ENCODE data around the gene CDH15. TPM values are rescaled to one million over a fixed set of nuclear protein-coding genes. Genes with fewer than 3 reads are reported as not detected.

Gene CDH15
- total and polyA plus RNA-seq, 8 donors: 0.09 to 2.5 (median 1.4) TPM; not detected in 2

DNA sequence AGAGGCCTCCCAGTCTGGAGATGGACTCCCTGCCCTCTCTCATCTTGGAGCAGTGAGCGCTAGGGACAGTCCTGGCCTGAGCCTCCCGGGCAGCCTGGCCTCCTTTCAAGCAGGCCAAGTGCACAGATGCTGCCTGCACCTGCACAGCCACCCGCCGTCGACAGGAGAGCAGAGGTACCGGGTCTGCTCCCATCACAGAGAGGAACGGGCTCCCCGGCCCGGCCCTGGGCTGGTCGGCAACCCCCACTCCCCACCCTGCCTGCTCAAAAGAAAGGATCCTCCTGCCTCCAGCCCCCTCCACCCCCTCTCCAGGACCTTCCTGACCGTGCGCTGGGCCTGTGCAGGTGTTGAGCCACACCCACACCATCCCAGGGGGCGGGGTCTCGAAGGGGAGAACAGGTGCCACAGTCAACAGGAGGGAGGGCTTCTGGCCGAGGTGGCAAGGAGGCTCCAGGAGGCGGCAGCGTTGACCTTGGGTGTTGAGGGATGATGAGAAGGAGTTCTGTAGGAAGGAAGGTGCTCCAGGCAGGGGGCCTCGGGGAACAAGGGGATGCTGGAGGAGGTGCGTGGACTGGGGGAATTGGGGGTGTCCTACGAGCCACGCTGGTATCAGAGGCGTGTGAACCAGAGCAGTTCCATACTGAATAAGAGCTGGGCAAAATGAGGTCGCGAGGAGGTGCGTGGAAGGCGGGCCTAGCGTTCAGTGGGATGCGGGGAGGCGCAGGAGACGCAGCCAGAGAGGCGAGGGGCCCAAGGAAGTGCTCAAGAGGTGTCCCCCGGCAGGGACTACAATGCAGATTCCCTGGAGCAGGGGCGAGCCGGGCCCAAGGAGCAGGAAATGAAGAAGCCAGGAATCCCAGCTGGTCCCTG lies 967 bp upstream of the CDH15 start:
- intact Hi-C loops (cut with DNase I): loop anchor here in 1 of 3 donors (10.0 kb wide), 1 partner anchor 356 kb away; the partner anchor contains the start of gene APRT
- peak; percentile 9 to 54 (median 16) for ATAC-seq
- peak overlapping the region in 2 of 4 donors; percentile 17 to 39 for H3K4me3 ChIP-seq

DNA sequence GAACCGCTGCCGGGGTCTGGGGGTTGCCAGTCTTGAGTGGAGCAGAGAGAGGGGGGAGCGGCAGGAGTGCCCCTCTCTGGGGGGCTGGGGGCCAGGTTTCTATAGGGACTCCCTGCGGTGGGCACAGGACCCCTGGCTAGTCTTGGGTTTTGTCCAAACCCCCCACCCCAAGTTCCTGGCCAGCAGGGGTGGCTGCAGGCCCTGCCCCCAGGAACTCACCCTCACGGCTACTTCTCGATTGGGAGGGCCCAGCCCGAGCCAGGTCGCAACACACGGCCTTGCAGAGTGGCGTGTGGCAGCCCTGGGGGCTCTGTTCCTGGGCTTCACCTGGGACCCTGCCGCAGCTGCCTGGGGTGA lies 601 bp downstream of the CDH15 start:
- TF ChIP-seq, protein P1, sequence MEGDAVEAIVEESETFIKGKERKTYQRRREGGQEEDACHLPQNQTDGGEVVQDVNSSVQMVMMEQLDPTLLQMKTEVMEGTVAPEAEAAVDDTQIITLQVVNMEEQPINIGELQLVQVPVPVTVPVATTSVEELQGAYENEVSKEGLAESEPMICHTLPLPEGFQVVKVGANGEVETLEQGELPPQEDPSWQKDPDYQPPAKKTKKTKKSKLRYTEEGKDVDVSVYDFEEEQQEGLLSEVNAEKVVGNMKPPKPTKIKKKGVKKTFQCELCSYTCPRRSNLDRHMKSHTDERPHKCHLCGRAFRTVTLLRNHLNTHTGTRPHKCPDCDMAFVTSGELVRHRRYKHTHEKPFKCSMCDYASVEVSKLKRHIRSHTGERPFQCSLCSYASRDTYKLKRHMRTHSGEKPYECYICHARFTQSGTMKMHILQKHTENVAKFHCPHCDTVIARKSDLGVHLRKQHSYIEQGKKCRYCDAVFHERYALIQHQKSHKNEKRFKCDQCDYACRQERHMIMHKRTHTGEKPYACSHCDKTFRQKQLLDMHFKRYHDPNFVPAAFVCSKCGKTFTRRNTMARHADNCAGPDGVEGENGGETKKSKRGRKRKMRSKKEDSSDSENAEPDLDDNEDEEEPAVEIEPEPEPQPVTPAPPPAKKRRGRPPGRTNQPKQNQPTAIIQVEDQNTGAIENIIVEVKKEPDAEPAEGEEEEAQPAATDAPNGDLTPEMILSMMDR (IDR thresholded peaks at IDR 0.05): no peak
- Histone ChIP-seq H3K27ac (no peak overlapping the region), H3K9me3 (no peaks in the 10 kb centered on the region), H3K36me3 (no peaks in the 10 kb centered on the region), H3K27me3 (peaks cover 0 to 5% (median 0%) of the 10 kb centered on the region in 4 donors), H3K4me3 (no peak overlapping the region), H3K4me1 (peaks cover 0 to 7% (median 4%) of the 10 kb centered on the region in 3 donors)
- DNase-seq (peak in 2 of 6 donors; percentile 58 to 84), FAIRE-seq (no peak), ATAC-seq (no peak)
- intact Hi-C loops (cut with DNase I): loop anchor here in 1 of 3 donors (10.0 kb wide), 1 partner anchor 357 kb away; the partner anchor contains the start of gene APRT
- 83 to 88% methylated on average over 11 of the region's 11 CpGs for WGBS, 2 donors

More for the DNA sequence above, 967 bp upstream of the CDH15 start:
- 4 to 9% methylated on average over 31 to 34 of the region's 34 CpGs for WGBS, 2 donors
- DNase-seq: peak in 5 of 6 donors; percentile 64 to 90 (median 77)
- Histone ChIP-seq H3K36me3 (no peaks in the 10 kb centered on the region), H3K27ac (no peak overlapping the region), H3K4me1 (peaks cover 0 to 7% (median 4%) of the 10 kb centered on the region in 3 donors), H3K9me3 (no peaks in the 10 kb centered on the region), H3K27me3 (peaks cover 0 to 5% (median 0%) of the 10 kb centered on the region in 4 donors)
- TF ChIP-seq, protein P1 (IDR thresholded peaks at IDR 0.05): no peak
- no peak for FAIRE-seq

DNA sequence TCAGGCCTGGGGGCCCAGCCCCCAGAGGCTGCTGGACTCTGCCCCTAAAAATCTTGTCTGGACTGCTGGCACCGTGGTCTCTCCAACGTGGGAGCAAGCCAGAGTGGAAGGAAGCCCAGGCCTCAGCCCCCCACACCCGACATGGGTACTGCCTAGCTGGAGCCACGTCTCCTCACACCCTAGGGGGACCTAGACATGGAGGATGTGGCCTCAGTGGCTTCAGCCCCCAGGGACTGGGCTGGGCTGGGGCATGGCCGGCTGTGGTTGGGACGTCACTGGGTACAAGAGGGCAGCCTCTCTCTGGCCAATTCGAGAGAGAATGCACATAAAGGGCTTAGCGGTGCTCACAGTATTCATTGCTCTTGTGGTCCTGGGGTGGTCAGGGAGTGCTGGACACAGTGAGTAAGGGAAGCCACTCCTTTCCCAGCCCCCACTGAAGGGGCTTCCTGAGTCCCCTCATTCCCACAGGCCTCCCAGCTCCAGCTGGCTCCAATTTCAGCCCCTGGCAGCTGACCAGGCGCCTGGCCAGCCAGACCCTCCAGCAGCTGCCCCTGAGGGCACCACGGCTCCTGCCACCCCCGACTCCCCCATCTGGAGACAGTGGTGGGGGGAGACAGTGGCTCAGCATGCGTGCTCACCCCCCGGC lies 1.1 kb downstream of the CDH15 start:
- peaks cover 0 to 5% (median 0%) of the 10 kb centered on the region in 4 donors for H3K27me3 ChIP-seq
- no peak overlapping the region for H3K27ac ChIP-seq
- WGBS, 2 donors: 57 to 62% methylated on average over 13 of the region's 13 CpGs
- FAIRE-seq (no peak), DNase-seq (peak in 2 of 6 donors; percentile 42 to 74), ATAC-seq (no peak)
- no peaks in the 10 kb centered on the region for H3K36me3 ChIP-seq
- no peaks in the 10 kb centered on the region for H3K9me3 ChIP-seq
- H3K4me1 ChIP-seq: peaks cover 0 to 7% (median 4%) of the 10 kb centered on the region in 3 donors
- no peak overlapping the region for H3K4me3 ChIP-seq
- TF ChIP-seq, protein P1 (IDR thresholded peaks at IDR 0.05): no peak
- intact Hi-C loops (cut with DNase I): loop anchor here in 1 of 3 donors (10.0 kb wide), 1 partner anchor 358 kb away; the partner anchor contains the start of gene APRT

DNA sequence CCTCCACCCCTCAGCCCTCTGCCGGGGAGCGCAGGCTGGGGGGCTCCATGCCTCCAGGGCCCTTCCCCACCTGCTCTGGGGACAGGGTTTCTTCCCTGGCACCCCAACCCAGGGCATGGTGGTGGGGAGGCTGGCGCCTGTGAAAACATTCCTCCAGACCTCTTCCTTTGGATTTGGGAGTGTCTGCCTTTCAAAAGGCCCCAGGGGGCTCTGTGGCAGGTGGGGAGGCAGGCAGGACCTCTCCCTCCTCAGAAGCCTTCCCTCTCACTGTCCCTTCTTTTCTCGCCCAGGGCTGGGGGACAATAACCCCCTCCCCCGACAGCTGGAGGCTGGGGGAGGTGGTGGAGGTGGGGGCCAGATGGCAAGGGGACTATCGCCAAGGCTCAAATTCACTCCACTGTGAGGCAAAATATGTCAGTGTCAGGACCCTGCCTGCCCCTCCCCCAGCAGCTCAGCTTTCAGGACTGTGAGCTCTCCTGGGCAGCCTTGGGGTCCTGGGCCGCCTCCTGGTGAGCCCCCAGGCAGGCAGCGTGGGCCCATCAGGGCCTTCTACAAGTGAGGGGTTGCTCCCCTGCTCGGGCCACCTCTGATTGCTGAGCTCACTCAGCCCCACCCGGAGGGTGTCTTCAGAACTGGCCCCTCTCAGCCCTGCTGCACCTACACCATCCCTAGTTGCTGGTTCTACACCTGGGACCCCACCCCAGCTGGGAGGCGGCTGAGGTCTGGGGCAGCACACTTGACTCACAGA lies 1.8 kb downstream of the CDH15 start:
- no peaks in the 10 kb centered on the region for H3K36me3 ChIP-seq
- WGBS, 2 donors: 63 to 64% methylated on average over 10 to 11 of the region's 11 CpGs
- DNase-seq (peak in 1 of 6 donors; percentile 76), ATAC-seq (no peak), FAIRE-seq (no peak)
- no peaks in the 10 kb centered on the region for H3K9me3 ChIP-seq
- H3K27ac ChIP-seq: no peak overlapping the region
- TF ChIP-seq, protein P1 (IDR thresholded peaks at IDR 0.05): no peak
- H3K4me3 ChIP-seq: no peak overlapping the region
- intact Hi-C loops (cut with DNase I): loop anchor here in 1 of 3 donors (10.0 kb wide), 1 partner anchor 359 kb away; the partner anchor contains the start of gene APRT
- H3K4me1 ChIP-seq: peaks cover 0 to 7% (median 4%) of the 10 kb centered on the region in 3 donors
- peaks cover 0 to 3% (median 0%) of the 10 kb centered on the region in 4 donors for H3K27me3 ChIP-seq
